Adipocyte (in vitro differentiated cells): ENCODE results near the gene KDM8.

Source experiments
- DNase-seq: peaks from one replicate; pipeline ENCODE4 v3.0.0-alpha.2; 2015; ENCODE audit warnings: low read depth
- H3K27me3 ChIP-seq: replicated peaks from 2 replicates; pipeline ENCODE4 v1.7.0; 2013; ENCODE audit warnings: mild to moderate bottlenecking, low read length, moderate library complexity; ENCODE audit not compliant: control insufficient read depth, insufficient read depth
- H3K36me3 ChIP-seq: 2 replicates; pipeline ENCODE4 v1.7.0; 2013; ENCODE audit warnings: low read length, mild to moderate bottlenecking, moderate library complexity; ENCODE audit not compliant: control insufficient read depth, insufficient read depth, severe bottlenecking
- H3K4me1 ChIP-seq: 2 replicates; pipeline ENCODE4 v1.7.0; 2013; ENCODE audit warnings: mild to moderate bottlenecking, low read length, moderate library complexity; ENCODE audit not compliant: control insufficient read depth, insufficient read depth
- H3K4me3 ChIP-seq: 2 replicates; pipeline ENCODE4 v1.7.0; 2013; ENCODE audit warnings: mild to moderate bottlenecking, low read length, moderate library complexity
- H3K9ac ChIP-seq: 2 replicates; pipeline ENCODE4 v1.7.0; 2013; ENCODE audit warnings: mild to moderate bottlenecking, low read length, moderate library complexity
- H3K9me3 ChIP-seq: 2 replicates; pipeline ENCODE4 v1.7.0; 2013; ENCODE audit warnings: mild to moderate bottlenecking, low read length, moderate library complexity; ENCODE audit not compliant: control insufficient read depth

The KDM8 gene

DNA sequence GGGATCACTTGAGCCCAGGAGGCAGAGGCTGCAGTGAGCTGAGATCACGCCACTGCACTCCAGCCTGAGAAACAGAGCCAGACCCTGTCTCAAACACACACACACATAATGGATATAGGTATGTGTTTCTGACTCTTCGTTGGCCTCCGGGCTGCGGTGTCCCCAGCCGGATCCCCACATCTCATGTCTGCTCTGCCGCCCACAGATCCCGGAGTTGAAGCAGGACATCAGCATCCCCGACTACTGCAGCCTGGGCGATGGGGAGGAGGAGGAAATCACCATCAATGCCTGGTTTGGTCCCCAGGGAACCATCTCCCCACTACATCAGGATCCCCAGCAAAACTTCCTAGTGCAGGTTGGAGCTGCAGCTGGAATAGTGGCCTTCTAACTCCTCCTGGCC is 15.4 kb downstream of the KDM8 start:
- Histone ChIP-seq H3K9me3 (no peaks in the 10 kb centered on the region), H3K27me3 (no peaks in the 10 kb centered on the region), H3K4me1 (peaks cover 25% of the 10 kb centered on the region), H3K4me3 (no peak overlapping the region), H3K9ac (no peak overlapping the region), H3K36me3 (peaks cover 6% of the 10 kb centered on the region)
- DNase-seq: no peak

DNA sequence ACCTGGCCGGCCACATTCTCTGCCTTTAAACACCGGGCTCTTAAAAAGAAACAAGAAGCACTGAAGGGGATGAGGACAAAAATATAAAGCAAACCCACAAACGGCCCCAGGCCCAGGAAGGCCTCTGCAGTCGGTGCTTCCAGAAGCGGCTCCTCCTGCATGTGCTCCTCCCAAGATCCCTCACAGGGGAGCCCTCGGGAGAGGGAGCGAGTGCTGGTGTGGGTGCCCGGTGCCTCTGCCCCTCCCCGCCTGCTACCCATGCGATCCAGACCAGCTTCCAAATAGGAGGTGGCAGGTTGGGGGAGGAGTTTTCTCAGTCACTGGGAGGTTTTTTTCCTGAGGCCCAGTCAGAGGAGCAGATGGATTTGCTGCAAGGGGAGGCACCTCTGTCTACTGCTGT is 15.8 kb downstream of the KDM8 start:
- no peaks in the 10 kb centered on the region for H3K9me3 ChIP-seq
- H3K4me3 ChIP-seq: no peak overlapping the region
- no peak overlapping the region for H3K9ac ChIP-seq
- no peaks in the 10 kb centered on the region for H3K27me3 ChIP-seq
- peaks cover 6% of the 10 kb centered on the region for H3K36me3 ChIP-seq
- no peak for DNase-seq
- peaks cover 25% of the 10 kb centered on the region for H3K4me1 ChIP-seq

DNA sequence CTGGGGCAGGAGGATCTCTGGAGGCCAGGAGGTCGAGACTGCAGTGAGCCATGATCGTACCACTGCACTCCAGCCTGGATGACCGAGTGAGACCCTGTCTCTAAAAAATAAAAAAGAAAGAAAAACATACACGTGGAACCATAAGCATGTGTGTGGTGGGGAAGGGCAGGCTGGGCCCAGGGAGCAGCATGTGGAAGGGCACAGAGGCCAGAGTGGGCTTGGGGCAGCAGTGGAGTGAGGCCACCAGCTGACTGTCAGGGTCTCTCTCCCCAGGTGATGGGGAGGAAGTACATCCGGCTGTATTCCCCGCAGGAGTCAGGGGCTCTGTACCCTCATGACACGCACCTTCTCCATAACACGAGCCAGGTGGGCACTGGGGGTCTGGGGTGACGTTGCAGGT is 16.8 kb downstream of the KDM8 start:
- Histone ChIP-seq H3K4me1 (peaks cover 25% of the 10 kb centered on the region), H3K36me3 (peaks cover 6% of the 10 kb centered on the region), H3K9me3 (no peaks in the 10 kb centered on the region), H3K9ac (no peak overlapping the region), H3K4me3 (no peak overlapping the region), H3K27me3 (no peaks in the 10 kb centered on the region)
- DNase-seq: no peak

DNA sequence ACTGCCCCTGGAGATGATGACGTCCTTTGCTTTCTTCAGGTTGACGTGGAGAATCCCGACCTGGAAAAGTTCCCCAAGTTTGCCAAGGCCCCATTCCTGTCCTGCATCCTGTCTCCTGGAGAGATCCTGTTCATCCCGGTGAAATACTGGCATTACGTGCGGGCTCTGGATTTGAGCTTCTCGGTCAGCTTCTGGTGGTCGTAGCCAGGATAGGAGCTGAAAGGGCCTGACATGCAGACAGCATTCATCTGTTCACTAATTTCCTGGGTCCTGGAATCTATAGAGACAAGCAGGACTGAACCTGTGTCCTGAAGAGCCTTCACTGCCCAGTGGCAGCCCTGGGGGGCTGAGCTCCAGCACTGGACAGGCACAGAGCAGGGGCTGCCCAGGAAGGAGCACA is 17.2 kb downstream of the KDM8 start:
- H3K4me3 ChIP-seq: no peak overlapping the region
- H3K9me3 ChIP-seq: no peaks in the 10 kb centered on the region
- no peak for DNase-seq
- H3K27me3 ChIP-seq: no peaks in the 10 kb centered on the region
- peaks cover 25% of the 10 kb centered on the region for H3K4me1 ChIP-seq
- H3K36me3 ChIP-seq: peaks cover 4% of the 10 kb centered on the region
- H3K9ac ChIP-seq: no peak overlapping the region

DNA sequence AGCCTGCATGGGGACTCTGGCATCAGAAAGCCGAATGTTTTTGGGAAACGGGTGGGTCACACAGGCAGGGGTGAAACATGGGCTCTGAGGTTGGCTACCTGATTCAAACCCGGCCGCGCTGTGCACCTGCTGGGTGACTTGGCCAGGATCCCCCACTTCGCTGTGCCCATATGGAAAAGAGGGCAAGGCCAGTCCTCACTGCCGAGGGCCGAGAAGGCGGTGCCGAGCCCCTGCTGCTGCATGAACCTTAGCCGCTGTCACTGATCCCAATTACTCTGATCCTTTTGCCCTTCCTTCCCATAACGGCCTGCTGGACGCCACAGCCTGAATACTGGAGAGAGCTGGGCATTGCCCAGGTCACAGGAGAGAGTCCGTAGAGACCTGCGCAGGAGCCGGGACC is 17.7 kb downstream of the KDM8 start:
- Histone ChIP-seq H3K4me3 (no peak overlapping the region), H3K4me1 (peaks cover 25% of the 10 kb centered on the region), H3K27me3 (no peaks in the 10 kb centered on the region), H3K36me3 (no peaks in the 10 kb centered on the region), H3K9me3 (no peaks in the 10 kb centered on the region), H3K9ac (no peak overlapping the region)
- no peak for DNase-seq

DNA sequence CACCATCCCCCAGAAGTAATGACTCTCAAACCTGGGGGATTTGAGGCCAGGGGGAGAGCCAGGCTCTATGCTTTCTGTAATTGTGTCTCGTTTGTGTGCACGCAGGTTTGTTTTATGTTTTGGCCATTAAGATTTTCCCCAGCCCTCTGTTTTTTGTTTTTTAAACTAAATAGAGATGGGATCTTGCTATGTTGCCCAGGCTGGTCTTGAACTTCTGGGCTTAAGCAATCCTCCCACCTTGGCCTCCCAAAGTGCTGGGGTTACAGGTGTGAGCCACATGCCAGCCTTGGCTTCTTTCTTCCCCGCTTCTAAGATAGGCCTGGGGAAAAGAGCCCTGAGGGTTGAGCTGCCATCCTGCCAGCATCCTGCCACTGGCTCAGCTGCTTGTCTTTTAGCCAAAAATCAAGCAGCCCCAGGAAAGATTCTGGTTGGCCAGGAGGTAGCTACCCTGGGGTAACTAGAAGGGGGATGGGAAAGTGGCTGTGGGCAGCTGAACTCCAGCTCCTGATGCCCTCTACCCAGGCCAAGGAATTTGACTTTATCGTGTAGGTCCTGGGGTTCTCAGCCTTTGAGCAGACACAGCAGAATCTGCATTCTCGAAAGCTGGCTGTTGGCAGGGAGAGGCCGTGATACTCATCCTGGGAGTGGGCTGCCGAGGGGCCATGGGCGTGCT is 18.4 kb downstream of the KDM8 start:
- Histone ChIP-seq H3K4me1 (peaks cover 25% of the 10 kb centered on the region), H3K27me3 (no peaks in the 10 kb centered on the region), H3K4me3 (no peak overlapping the region), H3K9me3 (no peaks in the 10 kb centered on the region), H3K36me3 (no peaks in the 10 kb centered on the region), H3K9ac (peak overlapping the region; percentile 59)
- DNase-seq: no peak

DNA sequence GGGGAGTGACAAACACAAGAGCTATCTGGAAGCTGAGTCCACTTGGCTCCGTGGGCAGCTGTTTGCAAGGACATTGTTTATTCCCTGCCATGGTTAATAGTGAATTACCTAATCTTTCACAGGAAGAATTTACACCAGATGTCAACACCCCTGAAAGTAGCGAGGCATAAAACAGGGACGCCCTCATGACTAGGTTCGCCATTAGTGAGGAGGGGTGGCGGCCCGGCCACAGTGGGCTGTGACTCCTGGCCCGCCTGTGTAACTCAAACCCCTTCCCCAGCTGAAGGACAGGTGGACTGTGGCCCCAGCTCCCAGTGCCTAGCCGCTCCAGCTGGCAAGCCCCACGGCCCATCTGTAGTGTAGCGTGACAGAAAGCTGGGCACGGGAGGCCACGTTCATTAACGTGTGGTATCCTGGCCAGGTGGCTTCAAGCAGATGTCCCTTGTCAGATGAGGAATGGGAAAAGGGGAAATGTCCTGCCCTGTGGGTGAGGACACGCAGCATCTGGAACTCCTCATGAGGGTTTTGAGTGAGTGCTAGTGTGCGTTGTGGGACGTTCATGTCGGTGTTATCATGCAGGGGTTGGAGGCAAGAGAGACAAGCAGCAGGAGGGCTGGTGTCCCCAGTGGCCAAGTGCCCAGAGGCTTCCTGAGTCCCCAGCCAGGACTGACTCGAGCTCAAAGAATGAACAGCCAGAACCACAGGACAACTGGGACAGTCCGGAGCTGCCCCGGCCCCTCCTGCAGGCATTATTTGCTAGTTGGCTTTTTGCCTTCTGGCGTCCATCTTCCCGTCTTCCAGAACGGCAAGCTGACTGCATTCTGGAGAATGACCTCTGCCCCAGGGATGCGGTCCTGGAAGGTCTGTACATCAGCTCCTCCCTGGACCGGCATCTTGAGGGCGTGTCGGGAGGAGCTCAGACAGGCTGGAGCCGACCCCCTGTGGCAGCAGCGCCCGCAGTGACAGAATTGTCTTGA is 19.2 kb downstream of the KDM8 start:
- H3K4me3 ChIP-seq: peak overlapping the region; percentile 56
- H3K9me3 ChIP-seq: no peaks in the 10 kb centered on the region
- H3K36me3 ChIP-seq: no peaks in the 10 kb centered on the region
- peak overlapping the region; percentile 59 for H3K9ac ChIP-seq
- peaks cover 25% of the 10 kb centered on the region for H3K4me1 ChIP-seq
- peak; percentile 19 for DNase-seq
- H3K27me3 ChIP-seq: no peaks in the 10 kb centered on the region

DNA sequence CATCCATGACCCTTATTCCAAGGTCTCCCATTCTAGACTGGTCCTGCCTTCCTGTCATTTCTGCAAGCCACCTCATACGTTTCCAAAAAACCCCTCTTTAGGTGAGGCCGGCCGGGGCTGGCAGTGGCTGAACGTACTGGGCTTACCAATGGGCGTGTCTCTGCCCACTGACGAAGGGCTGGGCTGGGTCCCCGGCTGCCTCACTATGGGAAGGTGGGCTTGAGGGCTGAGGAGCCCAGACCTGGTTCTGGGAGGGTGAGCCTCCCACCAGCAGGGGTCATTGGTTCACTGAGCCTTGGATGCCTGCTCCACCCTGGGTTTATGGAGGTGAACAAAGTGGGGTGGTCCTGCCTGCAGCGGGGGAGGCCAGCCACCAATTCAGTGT is 19.9 kb downstream of the KDM8 start:
- H3K9me3 ChIP-seq: no peaks in the 10 kb centered on the region
- no peaks in the 10 kb centered on the region for H3K27me3 ChIP-seq
- peak overlapping the region; percentile 59 for H3K9ac ChIP-seq
- H3K4me3 ChIP-seq: no peak overlapping the region
- peaks cover 25% of the 10 kb centered on the region for H3K4me1 ChIP-seq
- no peak for DNase-seq
- no peaks in the 10 kb centered on the region for H3K36me3 ChIP-seq

DNA sequence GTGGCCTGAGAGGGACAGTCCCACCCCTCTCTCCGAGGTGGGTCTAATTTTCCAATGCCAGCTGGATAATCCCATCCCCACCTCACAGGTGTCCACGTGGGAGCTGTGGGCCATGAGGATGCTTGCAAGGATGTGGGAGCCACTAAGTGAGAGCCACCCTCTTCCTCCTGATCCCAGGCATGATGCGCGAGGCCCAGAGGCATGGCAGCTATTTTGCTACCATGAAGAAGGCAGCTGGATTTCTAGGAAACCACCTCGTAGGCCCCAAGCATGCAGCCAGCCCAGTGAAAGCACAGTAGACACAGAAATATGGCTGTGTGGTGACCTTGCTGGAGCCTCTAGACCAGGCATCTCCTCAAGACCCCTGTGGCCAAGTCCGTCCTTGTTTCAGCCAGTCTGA is 20.4 kb downstream of the KDM8 start:
- H3K27me3 ChIP-seq: no peaks in the 10 kb centered on the region
- no peaks in the 10 kb centered on the region for H3K36me3 ChIP-seq
- H3K9me3 ChIP-seq: no peaks in the 10 kb centered on the region
- no peak overlapping the region for H3K4me3 ChIP-seq
- peak overlapping the region; percentile 59 for H3K9ac ChIP-seq
- H3K4me1 ChIP-seq: peaks cover 25% of the 10 kb centered on the region
- no peak for DNase-seq

DNA sequence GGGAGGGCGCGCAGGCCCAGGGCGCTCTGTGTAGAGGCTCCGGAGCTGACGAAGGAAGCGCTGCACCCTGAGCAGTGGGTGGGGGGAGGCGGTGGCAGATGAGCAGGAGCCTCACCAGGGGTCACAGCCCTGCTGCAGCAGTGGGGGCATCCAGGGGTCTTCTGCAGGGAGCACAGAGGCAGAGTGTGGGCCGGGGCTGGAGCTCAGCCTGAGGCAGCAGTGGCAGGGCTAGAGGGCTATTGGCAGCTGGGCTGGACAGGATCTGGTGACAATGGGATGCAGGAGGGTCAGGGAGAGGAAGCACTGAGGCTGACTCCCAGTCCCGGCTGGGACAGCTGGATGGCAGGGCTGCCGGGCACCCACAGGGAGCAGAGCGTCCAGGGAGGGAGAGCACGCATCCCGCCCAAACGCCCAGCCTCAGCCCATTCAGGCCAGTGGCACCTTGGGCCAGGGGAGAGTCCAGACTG is 21.0 kb downstream of the KDM8 start:
- H3K4me1 ChIP-seq: peaks cover 25% of the 10 kb centered on the region
- no peaks in the 10 kb centered on the region for H3K9me3 ChIP-seq
- no peaks in the 10 kb centered on the region for H3K27me3 ChIP-seq
- no peak overlapping the region for H3K9ac ChIP-seq
- H3K4me3 ChIP-seq: no peak overlapping the region
- no peak for DNase-seq
- no peaks in the 10 kb centered on the region for H3K36me3 ChIP-seq

DNA sequence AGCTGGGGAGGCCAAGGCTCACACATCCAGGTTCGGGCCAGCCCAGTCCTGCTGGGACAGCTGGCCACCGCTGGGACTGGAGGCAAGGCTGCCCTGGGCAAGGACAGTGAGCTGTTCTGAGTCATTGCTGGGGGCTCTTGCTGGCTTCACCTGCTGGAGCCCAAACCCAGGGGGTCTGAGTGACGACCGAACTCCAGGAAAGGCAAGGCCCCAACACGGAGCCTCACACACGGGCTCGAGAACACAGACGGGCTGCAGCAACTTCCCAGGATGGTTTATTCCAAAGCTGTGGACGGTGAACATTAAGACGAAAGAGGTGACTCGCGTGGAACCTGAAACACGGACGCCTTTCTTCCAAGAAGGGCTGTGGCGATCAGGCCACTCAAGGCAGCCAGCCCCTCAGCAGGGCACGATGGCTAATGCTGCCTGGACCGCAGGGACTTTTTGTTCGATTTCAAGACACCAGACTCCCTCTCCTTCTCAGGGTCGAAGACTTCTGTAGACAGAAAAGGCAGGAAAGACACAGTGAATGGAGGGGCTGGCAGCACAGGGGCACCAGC is 21.5 kb downstream of the KDM8 start:
- Histone ChIP-seq H3K9ac (no peak overlapping the region), H3K27me3 (no peaks in the 10 kb centered on the region), H3K36me3 (no peaks in the 10 kb centered on the region), H3K4me3 (no peak overlapping the region), H3K4me1 (peaks cover 25% of the 10 kb centered on the region), H3K9me3 (no peaks in the 10 kb centered on the region)
- DNase-seq: no peak
